HepG2 (cell line): ENCODE results near the gene TXNIP. TPM values are rescaled to one million over a fixed set of nuclear protein-coding genes. Genes with fewer than 3 reads are reported as not detected.

ENCODE experiments used
- FOXA3 ChIP-seq: IDR thresholded peaks from 2 replicates; pipeline ENCODE4 v1.6.1; 2016; ENCODE audit warnings: missing genetic modification reagents, missing compliant biosample characterization
- KLF6 ChIP-seq: IDR thresholded peaks from 2 replicates; pipeline ENCODE4 v1.8.0; 2016; ENCODE audit warnings: missing biosample characterization, missing genetic modification reagents
- MTA1 ChIP-seq: sonication (generic); formaldehyde crosslinking; IDR thresholded peaks from 2 replicates; pipeline ENCODE4 v1.4.0; 2020; ENCODE audit warnings: missing genetic modification reagents, mild to moderate bottlenecking, borderline replicate concordance
- NCOA5 ChIP-seq: sonication (generic); formaldehyde crosslinking; IDR thresholded peaks from 2 replicates; pipeline ENCODE4 v1.4.0; 2020; ENCODE audit warnings: missing genetic modification reagents
- NFE2 ChIP-seq: sonication (generic); formaldehyde crosslinking; IDR thresholded peaks from 2 replicates; pipeline ENCODE4 v1.4.0; 2020; ENCODE audit warnings: missing genetic modification reagents
- NFIC ChIP-seq: IDR thresholded peaks from 2 replicates; pipeline ENCODE4 v1.6.1; 2012; ENCODE audit warnings: mild to moderate bottlenecking, low read length, inconsistent platforms
- NFRKB ChIP-seq: fragments of 450-650 bp; IDR thresholded peaks from 2 replicates; pipeline ENCODE4 v1.6.1; 2017
- ZNF431 ChIP-seq: sonication (generic); formaldehyde crosslinking; IDR thresholded peaks from 2 replicates; pipeline ENCODE4 v1.9.0; 2022; ENCODE audit warnings: missing genetic modification reagents, low read depth, mild to moderate bottlenecking, borderline replicate concordance
- ZNF761 ChIP-seq: sonication (generic); formaldehyde crosslinking; conservative IDR thresholded peaks from 2 replicates; pipeline ENCODE4 v1.4.0; 2020; ENCODE audit warnings: mild to moderate bottlenecking, missing genetic modification reagents
- polyA plus RNA-seq, 8 experiments: library from polyadenylated mRNA; depleted of rRNA in 3 of 8; stranded (reverse) in 7 of 8; unstranded in 1 of 8; fragments of >200 nt; fragmentation: Illumina TruSeq in 4 of 8; extraction: Trizol in 4 of 8; gene quantifications; 2 replicates each; pipeline versions ENCODE4 v1.2.1 to v1.2.3, GENCODE V29; 2011 to 2016; ENCODE audit warnings: low read depth in 4 of 8, missing spikeins in 1 of 8, mixed read lengths in 1 of 8; ENCODE audit not compliant: insufficient read depth in 1 of 8
- total RNA-seq, 5 experiments: library from RNA; depleted of rRNA; stranded (reverse); fragments of >200 nt; fragmentation: Illumina TruSeq; extraction: Trizol; gene quantifications; 2 replicates each; pipeline ENCODE4 v1.2.3, GENCODE V29; 2016; ENCODE audit warnings: low read depth in 1 of 5
- TF ChIP-seq, protein P1 (sequence below): sonication (generic); formaldehyde crosslinking; IDR thresholded peaks from 2 replicates; pipeline ENCODE4 v1.5.1; 2020; ENCODE audit warnings: missing genetic modification reagents, mild to moderate bottlenecking, borderline replicate concordance
- TF ChIP-seq, protein P2 (sequence below): sonication (generic); formaldehyde crosslinking; IDR thresholded peaks from 2 replicates; pipeline ENCODE4 v1.4.0; 2020; ENCODE audit warnings: mild to moderate bottlenecking, missing genetic modification reagents
- TF ChIP-seq, protein P3 (sequence below): fragments of 450-650 bp; IDR thresholded peaks from 2 replicates; pipeline ENCODE4 v1.6.1; 2016
- TF ChIP-seq, protein P4 (sequence below): sonication (generic); formaldehyde crosslinking; IDR thresholded peaks from 2 replicates; pipeline ENCODE4 v1.5.1; 2020; ENCODE audit warnings: mild to moderate bottlenecking, missing genetic modification reagents
- TF ChIP-seq, protein P5 (sequence below): sonication (generic); formaldehyde crosslinking; IDR thresholded peaks from 2 replicates; pipeline ENCODE4 v1.4.0; 2020; ENCODE audit warnings: mild to moderate bottlenecking, low read depth, missing genetic modification reagents
- TF ChIP-seq, protein P6 (sequence below): sonication (generic); formaldehyde crosslinking; IDR thresholded peaks from 2 replicates; pipeline ENCODE4 v1.8.1; 2023; ENCODE audit warnings: mild to moderate bottlenecking, missing genetic modification reagents

TXNIP gene
- total and polyA plus RNA-seq, 2 of the 13 experiments (the other 11 are each of a cell fraction or from before 2014, with no cell fraction given), result 24.4 to 237 TPM

DNA sequence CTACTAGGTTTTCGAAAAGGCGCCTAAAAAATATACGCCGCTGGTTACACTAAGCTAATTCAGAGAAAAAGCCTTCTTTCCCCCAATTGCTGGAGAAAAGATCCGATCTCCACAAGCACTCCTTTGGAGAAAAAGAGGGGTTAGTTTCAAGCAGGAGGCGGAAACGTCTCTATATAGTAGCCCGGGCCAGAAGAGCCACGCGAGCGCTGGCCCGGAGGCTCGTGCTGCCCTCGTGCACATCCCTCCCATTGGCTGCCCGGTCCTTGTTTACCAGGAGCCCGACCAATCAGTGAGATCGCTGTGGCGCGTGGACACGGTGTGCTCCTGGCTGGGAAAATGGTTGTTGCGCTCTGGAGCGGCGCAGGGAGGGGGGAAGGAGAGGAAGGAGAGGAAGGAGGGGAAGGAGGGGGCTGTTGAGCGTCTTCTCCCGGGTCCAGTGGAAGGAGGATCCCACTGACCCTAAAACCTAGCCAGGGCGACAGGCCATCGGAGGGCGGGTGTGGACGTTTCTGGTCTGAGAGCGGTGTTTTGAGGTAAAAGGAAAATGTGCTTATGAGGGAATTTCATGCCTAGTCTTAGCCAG, at the start of gene TXNIP (continued):
- TF ChIP-seq, protein P1, sequence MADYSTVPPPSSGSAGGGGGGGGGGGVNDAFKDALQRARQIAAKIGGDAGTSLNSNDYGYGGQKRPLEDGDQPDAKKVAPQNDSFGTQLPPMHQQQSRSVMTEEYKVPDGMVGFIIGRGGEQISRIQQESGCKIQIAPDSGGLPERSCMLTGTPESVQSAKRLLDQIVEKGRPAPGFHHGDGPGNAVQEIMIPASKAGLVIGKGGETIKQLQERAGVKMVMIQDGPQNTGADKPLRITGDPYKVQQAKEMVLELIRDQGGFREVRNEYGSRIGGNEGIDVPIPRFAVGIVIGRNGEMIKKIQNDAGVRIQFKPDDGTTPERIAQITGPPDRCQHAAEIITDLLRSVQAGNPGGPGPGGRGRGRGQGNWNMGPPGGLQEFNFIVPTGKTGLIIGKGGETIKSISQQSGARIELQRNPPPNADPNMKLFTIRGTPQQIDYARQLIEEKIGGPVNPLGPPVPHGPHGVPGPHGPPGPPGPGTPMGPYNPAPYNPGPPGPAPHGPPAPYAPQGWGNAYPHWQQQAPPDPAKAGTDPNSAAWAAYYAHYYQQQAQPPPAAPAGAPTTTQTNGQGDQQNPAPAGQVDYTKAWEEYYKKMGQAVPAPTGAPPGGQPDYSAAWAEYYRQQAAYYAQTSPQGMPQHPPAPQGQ, result no peak
- TF ChIP-seq NFRKB (peak; percentile 60; the same call in 1 of the 2 replicates), FOXA3 (CRISPR knock-in tag) (peak; percentile 96), NCOA5 (no peak), ZNF431 (peak; percentile 80; the same call in 1 of the 2 replicates), ZNF761 (CRISPR knock-in tag) (peak; percentile 92), KLF6 (CRISPR knock-in tag) (peak; percentile 97), MTA1 (CRISPR knock-in tag) (peak; percentile 67; the same call in 1 of the 2 replicates), NFE2 (CRISPR knock-in tag) (no peak), NFIC (peak; percentile 91)
- TF ChIP-seq, protein P2, sequence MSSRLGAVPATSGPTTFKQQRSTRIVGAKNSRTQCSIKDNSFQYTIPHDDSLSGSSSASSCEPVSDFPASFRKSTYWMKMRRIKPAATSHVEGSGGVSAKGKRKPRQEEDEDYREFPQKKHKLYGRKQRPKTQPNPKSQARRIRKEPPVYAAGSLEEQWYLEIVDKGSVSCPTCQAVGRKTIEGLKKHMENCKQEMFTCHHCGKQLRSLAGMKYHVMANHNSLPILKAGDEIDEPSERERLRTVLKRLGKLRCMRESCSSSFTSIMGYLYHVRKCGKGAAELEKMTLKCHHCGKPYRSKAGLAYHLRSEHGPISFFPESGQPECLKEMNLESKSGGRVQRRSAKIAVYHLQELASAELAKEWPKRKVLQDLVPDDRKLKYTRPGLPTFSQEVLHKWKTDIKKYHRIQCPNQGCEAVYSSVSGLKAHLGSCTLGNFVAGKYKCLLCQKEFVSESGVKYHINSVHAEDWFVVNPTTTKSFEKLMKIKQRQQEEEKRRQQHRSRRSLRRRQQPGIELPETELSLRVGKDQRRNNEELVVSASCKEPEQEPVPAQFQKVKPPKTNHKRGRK (CRISPR knock-in tag), result no peak
- TF ChIP-seq, protein P3, sequence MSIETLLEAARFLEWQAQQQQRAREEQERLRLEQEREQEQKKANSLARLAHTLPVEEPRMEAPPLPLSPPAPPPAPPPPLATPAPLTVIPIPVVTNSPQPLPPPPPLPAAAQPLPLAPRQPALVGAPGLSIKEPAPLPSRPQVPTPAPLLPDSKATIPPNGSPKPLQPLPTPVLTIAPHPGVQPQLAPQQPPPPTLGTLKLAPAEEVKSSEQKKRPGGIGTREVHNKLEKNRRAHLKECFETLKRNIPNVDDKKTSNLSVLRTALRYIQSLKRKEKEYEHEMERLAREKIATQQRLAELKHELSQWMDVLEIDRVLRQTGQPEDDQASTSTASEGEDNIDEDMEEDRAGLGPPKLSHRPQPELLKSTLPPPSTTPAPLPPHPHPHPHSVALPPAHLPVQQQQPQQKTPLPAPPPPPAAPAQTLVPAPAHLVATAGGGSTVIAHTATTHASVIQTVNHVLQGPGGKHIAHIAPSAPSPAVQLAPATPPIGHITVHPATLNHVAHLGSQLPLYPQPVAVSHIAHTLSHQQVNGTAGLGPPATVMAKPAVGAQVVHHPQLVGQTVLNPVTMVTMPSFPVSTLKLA, result peak; percentile 98
- TF ChIP-seq, protein P4, sequence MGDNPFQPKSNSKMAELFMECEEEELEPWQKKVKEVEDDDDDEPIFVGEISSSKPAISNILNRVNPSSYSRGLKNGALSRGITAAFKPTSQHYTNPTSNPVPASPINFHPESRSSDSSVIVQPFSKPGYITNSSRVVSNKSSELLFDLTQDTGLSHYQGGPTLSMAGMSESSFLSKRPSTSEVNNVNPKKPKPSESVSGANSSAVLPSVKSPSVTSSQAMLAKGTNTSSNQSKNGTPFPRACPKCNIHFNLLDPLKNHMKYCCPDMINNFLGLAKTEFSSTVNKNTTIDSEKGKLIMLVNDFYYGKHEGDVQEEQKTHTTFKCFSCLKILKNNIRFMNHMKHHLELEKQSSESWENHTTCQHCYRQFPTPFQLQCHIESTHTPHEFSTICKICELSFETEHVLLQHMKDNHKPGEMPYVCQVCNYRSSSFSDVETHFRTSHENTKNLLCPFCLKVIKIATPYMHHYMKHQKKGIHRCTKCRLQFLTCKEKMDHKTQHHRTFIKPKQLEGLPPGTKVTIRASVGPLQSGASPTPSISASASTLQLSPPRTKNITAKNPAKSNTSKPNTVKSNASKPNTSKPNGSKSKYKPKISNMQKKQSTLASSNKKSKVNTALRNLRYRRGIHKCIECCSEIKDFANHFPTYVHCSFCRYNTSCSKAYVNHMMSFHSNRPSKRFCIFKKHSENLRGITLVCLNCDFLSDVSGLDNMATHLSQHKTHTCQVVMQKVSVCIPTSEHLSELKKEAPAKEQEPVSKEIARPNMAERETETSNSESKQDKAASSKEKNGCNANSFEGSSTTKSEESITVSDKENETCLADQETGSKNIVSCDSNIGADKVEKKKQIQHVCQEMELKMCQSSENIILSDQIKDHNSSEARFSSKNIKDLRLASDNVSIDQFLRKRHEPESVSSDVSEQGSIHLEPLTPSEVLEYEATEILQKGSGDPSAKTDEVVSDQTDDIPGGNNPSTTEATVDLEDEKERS (CRISPR knock-in tag), result peak; percentile 89; the same call in 1 of the 2 replicates
- TF ChIP-seq, protein P5, sequence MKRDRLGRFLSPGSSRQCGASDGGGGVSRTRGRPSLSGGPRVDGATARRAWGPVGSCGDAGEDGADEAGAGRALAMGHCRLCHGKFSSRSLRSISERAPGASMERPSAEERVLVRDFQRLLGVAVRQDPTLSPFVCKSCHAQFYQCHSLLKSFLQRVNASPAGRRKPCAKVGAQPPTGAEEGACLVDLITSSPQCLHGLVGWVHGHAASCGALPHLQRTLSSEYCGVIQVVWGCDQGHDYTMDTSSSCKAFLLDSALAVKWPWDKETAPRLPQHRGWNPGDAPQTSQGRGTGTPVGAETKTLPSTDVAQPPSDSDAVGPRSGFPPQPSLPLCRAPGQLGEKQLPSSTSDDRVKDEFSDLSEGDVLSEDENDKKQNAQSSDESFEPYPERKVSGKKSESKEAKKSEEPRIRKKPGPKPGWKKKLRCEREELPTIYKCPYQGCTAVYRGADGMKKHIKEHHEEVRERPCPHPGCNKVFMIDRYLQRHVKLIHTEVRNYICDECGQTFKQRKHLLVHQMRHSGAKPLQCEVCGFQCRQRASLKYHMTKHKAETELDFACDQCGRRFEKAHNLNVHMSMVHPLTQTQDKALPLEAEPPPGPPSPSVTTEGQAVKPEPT, result peak; percentile 69; the same call in 1 of the 2 replicates
- TF ChIP-seq, protein P6, sequence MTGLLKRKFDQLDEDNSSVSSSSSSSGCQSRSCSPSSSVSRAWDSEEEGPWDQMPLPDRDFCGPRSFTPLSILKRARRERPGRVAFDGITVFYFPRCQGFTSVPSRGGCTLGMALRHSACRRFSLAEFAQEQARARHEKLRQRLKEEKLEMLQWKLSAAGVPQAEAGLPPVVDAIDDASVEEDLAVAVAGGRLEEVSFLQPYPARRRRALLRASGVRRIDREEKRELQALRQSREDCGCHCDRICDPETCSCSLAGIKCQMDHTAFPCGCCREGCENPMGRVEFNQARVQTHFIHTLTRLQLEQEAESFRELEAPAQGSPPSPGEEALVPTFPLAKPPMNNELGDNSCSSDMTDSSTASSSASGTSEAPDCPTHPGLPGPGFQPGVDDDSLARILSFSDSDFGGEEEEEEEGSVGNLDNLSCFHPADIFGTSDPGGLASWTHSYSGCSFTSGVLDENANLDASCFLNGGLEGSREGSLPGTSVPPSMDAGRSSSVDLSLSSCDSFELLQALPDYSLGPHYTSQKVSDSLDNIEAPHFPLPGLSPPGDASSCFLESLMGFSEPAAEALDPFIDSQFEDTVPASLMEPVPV (CRISPR knock-in tag), result peak; percentile 63; the same call in 1 of the 2 replicates
